ENCODE measurements around the gene MYRIP. TPM values are rescaled to one million over a fixed set of nuclear protein-coding genes. Genes with fewer than 3 reads are reported as not detected.
"Not testable (repeated sequence)": the region's sequence is repeated elsewhere in the genome, so short reads cannot be mapped to it uniquely, and the experiment has no call there.

Gene MYRIP
- total and polyA plus RNA-seq, 2 of the 4 experiments (the other 2 are of a cell fraction) = not detected

- dilution Hi-C loops (cut with HindIII; ENCODE audit: low sequenced_read_pairs, unreplicated experiment) (no loop called here), intact Hi-C loops (cut with micrococcal nuclease) (no loop called here), in situ Hi-C loops (cut with MboI; ENCODE audit: low sequenced_read_pairs) (no loop called here)
- POLR2A ChIA-PET (ENCODE audit: unreplicated experiment) = no interaction called here
- no peaks in the 10 kb centered on the region for H3K79me1 ChIP-seq (ENCODE audit: low read depth in 1 of 2, low read length in 2 of 2)
- no peak overlapping the region for H3K23ac ChIP-seq (ENCODE audit: low read depth, low read length)
- H3K9me3 ChIP-seq (ENCODE audit: control insufficient read depth, insufficient read depth, low read length) = peaks cover 7% of the 10 kb centered on the region; the same call in 1 of the 2 replicates
- H2BK120ac ChIP-seq (ENCODE audit: low read depth, low read length) = no peak overlapping the region
- no peak overlapping the region for H3K27ac ChIP-seq (ENCODE audit: insufficient read depth, low read length)
- DNase-seq (no peak), ATAC-seq (ENCODE audit: low read depth) (no peak)
- H2AK5ac ChIP-seq (ENCODE audit: low read depth, low read length) = no peak overlapping the region
- H2BK20ac ChIP-seq (ENCODE audit: low read depth, low read length) = no peak overlapping the region
- no peak overlapping the region for H3K56ac ChIP-seq (ENCODE audit: extremely low read depth, insufficient read depth, low read length)
- H2BK15ac ChIP-seq (ENCODE audit: low read depth, low read length) = no peak overlapping the region
- no peak overlapping the region for H3K14ac ChIP-seq (replicated peaks; ENCODE audit: low read depth, low read length)
- no peaks in the 10 kb centered on the region for H3K4me1 ChIP-seq (ENCODE audit: control insufficient read depth, insufficient read depth, low read length)
- BruUV-seq (replicated peaks) = no TSS peak
- no peaks in the 10 kb centered on the region for H3K27me3 ChIP-seq (ENCODE audit: control insufficient read depth, insufficient read depth, low read length)
- H2AK9ac ChIP-seq (replicated peaks; ENCODE audit: low read depth, low read length, poor library complexity) = no peak overlapping the region
- TF ChIP-seq FOS (IDR thresholded peaks at IDR 0.05; ENCODE audit: low read depth, low read length) (no peak), POLR2A (IDR thresholded peaks at IDR 0.05; ENCODE audit: low read depth, low read length) (no peak), ELK1 (IDR thresholded peaks at IDR 0.05; ENCODE audit: borderline replicate concordance, low read depth, low read length) (no peak), RAD21 (IDR thresholded peaks at IDR 0.05; ENCODE audit: low read length) (no peak), CTCF (conservative IDR thresholded peaks at IDR 0.05; ENCODE audit: low read depth, low read length) (no peak)
- no peak overlapping the region for H3K4me2 ChIP-seq (ENCODE audit: low read depth, low read length)
- no peak overlapping the region for H4K91ac ChIP-seq (ENCODE audit: insufficient read depth, low read depth, low read length)
- H3K4me3 ChIP-seq (ENCODE audit: insufficient read depth, low read depth, low read length) = no peak overlapping the region
- no peak overlapping the region for H2BK5ac ChIP-seq (ENCODE audit: low read depth, low read length, poor library complexity, severe bottlenecking)
- no peak overlapping the region for H4K5ac ChIP-seq (ENCODE audit: low read depth, low read length)
- CTCF ChIA-PET = no interaction called here
- H3K9ac ChIP-seq (ENCODE audit: low read depth, low read length) = no peak overlapping the region
- H2AFZ ChIP-seq (replicated peaks; ENCODE audit: low read length, poor library complexity) = no peak overlapping the region
- no peaks in the 10 kb centered on the region for H3K9me1 ChIP-seq (ENCODE audit: insufficient read depth, low read length)
- no peak overlapping the region for H3K18ac ChIP-seq (ENCODE audit: low read depth, low read length)
- no peak overlapping the region for H3K4ac ChIP-seq (ENCODE audit: low read depth, low read length)
- H4K20me1 ChIP-seq (ENCODE audit: insufficient read depth, low read length) = no peaks in the 10 kb centered on the region
- H4K8ac ChIP-seq (ENCODE audit: low read depth in 2 of 2, low read length in 2 of 2) = no peak overlapping the region
- no peaks in the 10 kb centered on the region for H3K36me3 ChIP-seq (ENCODE audit: control insufficient read depth, insufficient read depth, low read length)
Observed at GRCh38 chr3:40083066-40083465, 273.7 kb downstream of the MYRIP start.

GRCh38 chr3:40084424-40084823 is 275.0 kb downstream of the MYRIP start:
- H2AK5ac ChIP-seq (ENCODE audit: low read depth, low read length); H2AK9ac ChIP-seq (replicated peaks; ENCODE audit: low read depth, low read length, poor library complexity); H3K4ac ChIP-seq (ENCODE audit: low read depth, low read length); ATAC-seq (ENCODE audit: low read depth); H4K5ac ChIP-seq (ENCODE audit: low read depth, low read length); in situ Hi-C loops (cut with MboI; ENCODE audit: low sequenced_read_pairs); H2BK15ac ChIP-seq (ENCODE audit: low read depth, low read length); H3K9ac ChIP-seq (ENCODE audit: low read depth, low read length); H2BK120ac ChIP-seq (ENCODE audit: low read depth, low read length); H3K27ac ChIP-seq (ENCODE audit: insufficient read depth, low read length); dilution Hi-C loops (cut with HindIII; ENCODE audit: low sequenced_read_pairs, unreplicated experiment); H4K20me1 ChIP-seq (ENCODE audit: insufficient read depth, low read length); H3K23ac ChIP-seq (ENCODE audit: low read depth, low read length); H3K14ac ChIP-seq (replicated peaks; ENCODE audit: low read depth, low read length); H3K4me3 ChIP-seq (ENCODE audit: insufficient read depth, low read depth, low read length); H3K4me2 ChIP-seq (ENCODE audit: low read depth, low read length); POLR2A ChIA-PET (ENCODE audit: unreplicated experiment); H2BK20ac ChIP-seq (ENCODE audit: low read depth, low read length); H3K9me3 ChIP-seq (ENCODE audit: control insufficient read depth, insufficient read depth, low read length); H4K91ac ChIP-seq (ENCODE audit: insufficient read depth, low read depth, low read length); H3K56ac ChIP-seq (ENCODE audit: extremely low read depth, insufficient read depth, low read length); H2AFZ ChIP-seq (replicated peaks; ENCODE audit: low read length, poor library complexity); H3K18ac ChIP-seq (ENCODE audit: low read depth, low read length); H3K4me1 ChIP-seq (ENCODE audit: control insufficient read depth, insufficient read depth, low read length); intact Hi-C loops (cut with micrococcal nuclease); H4K8ac ChIP-seq (ENCODE audit: low read depth in 2 of 2, low read length in 2 of 2); H3K9me1 ChIP-seq (ENCODE audit: insufficient read depth, low read length); H3K36me3 ChIP-seq (ENCODE audit: control insufficient read depth, insufficient read depth, low read length); H3K27me3 ChIP-seq (ENCODE audit: control insufficient read depth, insufficient read depth, low read length); BruUV-seq (replicated peaks); H2BK5ac ChIP-seq (ENCODE audit: low read depth, low read length, poor library complexity, severe bottlenecking); CTCF ChIA-PET; H3K79me1 ChIP-seq (ENCODE audit: low read depth in 1 of 2, low read length in 2 of 2); DNase-seq: not testable (repeated sequence)
- no CpG with 5 or more reads among the region's 12 CpGs for WGBS, 2 experiments (ENCODE audit: extremely low coverage in 2 of 2, insufficient read length in 1 of 2)
